CD4-positive, alpha-beta T cell treated with Interleukin-17A for 4 hours (primary cell): ENCODE data around the gene GPD2.
A peak's percentile ranks its signal among the peaks of the same experiment; 100 is the strongest.

Experiments used
- DNase-seq: peaks from one replicate; pipeline ENCODE4 v3.0.0-alpha.2; 2020; ENCODE audit warnings: mixed read lengths

The GPD2 gene

DNA sequence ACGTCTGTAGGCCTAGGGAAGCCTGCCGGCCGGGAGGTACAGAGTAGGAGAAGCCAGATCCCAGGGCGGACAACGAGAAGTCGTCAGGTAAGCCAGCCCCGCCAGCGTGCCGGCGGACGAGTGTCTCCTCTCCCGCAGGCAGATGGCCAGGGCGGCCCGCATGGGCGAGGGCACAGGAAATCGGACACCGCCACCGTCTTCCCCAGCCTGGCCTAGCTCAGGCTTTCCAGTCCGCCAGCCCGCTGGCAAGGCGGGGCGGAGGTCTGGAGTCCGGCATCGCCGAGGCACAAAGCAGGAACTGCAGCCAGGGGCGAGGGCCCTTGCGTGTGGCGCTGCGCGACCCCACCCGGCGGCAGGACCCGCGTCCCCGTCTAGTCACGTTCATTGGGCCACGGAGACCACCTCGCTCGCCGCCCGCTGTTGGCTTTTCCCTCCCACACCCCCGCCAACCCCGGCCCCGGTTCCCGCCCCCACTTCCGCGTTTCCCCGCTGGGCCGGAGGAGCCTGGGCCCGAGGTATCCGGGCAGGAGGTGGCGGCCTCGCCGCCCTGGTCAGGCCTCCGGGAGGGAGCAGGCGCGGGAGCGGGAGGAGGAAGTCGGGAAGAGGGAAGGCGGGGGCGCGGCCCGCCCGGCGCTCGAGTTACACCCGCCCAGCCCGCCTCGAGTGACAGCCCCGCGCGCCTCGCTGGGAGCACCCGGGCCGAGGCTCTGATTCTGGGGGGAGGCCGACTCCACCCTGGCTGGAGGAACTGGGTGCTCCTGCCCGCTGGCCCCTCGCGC lies at the start of gene GPD2:
TSS of gene GPD2 (plus strand) at position 662 of the 779 bp plus-strand sequence. CDS start 39,727 bp downstream, outside the sequence.
- DNase-seq = peak; percentile 67

DNA sequence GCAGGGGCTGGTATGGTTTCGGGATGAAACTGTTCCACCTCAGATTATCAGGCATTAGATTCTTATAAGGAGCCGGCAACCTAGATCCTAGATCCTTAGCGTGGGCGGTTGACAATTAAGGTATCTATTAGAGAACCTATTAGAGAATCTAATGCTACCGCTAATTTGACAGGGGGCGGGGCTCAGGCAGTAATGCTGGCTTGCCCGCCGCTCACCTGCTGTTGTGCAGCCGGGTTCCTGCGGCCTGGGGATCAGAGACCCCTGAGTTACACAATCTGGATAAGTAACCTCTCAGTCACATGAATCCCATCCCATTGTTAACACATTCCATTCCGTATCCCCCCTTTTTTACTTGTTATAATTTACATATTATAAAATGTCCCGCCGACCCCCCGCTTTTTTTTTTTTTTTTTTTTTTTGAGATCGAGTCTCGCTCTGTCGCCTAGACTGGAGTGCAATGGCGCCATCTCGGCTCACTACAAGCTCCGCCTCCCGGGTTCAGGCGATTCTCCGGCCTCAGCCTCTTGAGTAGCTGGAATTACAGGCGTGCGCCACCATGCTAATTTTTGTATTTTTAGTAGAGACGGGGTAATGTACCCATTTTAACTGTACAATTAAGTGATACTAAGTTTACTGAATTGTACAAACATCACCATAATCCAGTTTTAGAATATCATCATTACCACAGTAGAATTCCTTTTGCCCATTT lies 42.0 kb upstream of the GPD2 start:
- no peak for DNase-seq

DNA sequence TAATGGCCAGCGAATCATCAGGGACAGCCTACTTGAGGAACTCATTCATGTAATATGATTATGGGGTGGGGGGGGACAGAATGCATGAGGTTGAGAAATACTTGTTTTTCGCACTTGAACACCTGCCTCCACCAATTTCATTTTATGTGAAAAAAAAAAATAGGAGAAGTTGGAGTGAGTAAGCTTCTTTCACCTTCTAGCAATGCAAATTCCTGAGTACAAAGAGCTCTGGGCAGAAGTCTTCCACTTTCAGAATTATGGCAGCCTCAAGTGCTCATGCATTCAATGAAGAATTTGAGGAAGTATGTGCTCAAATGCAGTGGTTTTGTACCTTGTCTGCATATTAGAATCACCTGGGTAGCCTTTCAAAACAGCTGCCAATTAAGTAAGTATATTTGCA lies 40.1 kb upstream of the GPD2 start:
- no peak for DNase-seq

GRCh38 chr2:156397229-156397628 lies 39.0 kb upstream of the GPD2 start:
- no peak for DNase-seq

- DNase-seq = no peak
Measured at GRCh38 chr2:156398176-156398575, 38.0 kb upstream of the GPD2 start.

DNA sequence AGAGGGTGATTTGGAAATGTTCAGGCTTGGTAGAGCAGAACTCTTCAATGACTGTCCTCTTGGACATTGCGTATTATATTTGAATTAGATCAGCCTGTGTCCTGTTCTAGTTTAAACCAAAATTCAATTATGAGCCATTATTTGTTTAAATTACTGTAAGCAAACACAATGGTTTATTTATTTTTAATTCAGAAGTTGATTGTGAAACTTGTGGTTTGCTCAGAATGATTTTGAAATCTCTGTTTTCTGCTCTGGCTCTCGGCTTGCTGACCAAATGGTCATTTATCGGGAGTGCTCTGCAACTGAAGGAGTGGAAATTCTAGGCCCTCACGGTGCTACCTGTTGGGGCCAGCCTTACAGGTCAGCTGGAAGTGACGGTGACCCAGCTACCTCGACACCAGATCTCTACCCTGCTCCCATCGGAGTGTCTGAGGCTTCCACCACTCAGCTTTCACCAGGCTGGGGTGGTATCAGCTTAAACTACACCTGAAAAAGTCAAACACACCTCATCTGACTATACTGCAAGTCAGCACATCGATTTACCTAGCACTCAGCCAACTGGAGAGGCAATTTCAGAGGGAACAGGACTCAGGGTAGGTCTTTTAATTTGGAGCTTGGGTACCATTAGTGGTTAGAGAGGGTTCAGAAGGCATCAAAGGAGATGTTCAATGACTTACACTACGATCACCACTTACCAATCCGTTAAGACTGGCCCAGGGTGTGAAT lies 36.8 kb upstream of the GPD2 start:
- DNase-seq = no peak

- DNase-seq = peak; percentile 45
Measured at GRCh38 chr2:156399950-156400705, 36.1 kb upstream of the GPD2 start.

- peak; percentile 83 for DNase-seq
Measured at GRCh38 chr2:156400706-156401678, 35.2 kb upstream of the GPD2 start.

GRCh38 chr2:156401861-156402260 lies 34.3 kb upstream of the GPD2 start:
- DNase-seq = no peak

GRCh38 chr2:156405586-156405985 lies 30.6 kb upstream of the GPD2 start:
- no peak for DNase-seq

DNA sequence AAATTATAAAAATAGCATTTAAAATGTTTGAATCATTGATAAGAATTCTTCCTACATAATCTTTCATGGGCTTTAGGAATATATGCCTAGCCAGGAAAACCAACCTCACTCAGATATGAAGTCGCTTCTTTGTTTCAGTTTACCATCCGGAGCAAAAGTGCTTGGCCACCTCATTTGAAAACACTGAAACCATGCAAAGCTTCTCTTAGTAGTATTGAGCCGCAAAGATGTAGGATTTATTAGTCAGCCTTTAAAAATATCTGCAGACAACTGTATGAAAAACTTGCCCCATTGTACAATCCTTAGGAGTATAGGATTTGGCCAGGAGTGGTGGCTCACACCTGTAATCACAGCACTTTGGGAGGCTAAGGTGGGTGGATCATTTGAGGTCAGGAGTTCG lies 24.3 kb upstream of the GPD2 start:
- no peak for DNase-seq

GRCh38 chr2:156421851-156422250 lies 14.3 kb upstream of the GPD2 start:
- DNase-seq = no peak

GRCh38 chr2:156423674-156424282 lies 12.4 kb upstream of the GPD2 start:
- DNase-seq = no peak

DNA sequence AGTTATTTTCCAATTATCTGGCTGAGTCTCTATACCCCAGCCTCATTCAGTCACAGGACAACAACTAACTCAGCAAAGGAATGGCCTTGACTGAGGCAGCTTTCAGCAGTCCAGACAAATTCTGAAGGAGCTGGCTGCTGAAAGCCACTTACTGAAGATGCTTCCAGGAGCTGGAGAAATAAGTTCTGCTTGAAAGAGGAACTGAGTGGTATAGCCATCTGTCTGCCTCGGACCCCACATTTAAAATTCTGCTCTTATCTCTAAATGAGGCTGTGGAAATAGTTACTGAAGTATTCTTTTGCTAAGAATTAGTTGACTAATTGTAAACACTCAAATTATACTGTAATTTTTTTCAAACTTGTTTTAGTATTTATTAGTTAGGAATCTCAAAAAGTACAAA lies 9.1 kb upstream of the GPD2 start:
- DNase-seq = no peak

- no peak for DNase-seq
Measured at GRCh38 chr2:156429211-156429610, 7.0 kb upstream of the GPD2 start.

- no peak for DNase-seq
Measured at GRCh38 chr2:156430236-156430979, 5.8 kb upstream of the GPD2 start.

- no peak for DNase-seq
Measured at GRCh38 chr2:156430980-156431358, 5.2 kb upstream of the GPD2 start.

GRCh38 chr2:156434461-156435291 lies 1.5 kb upstream of the GPD2 start:
- DNase-seq = peak; percentile 31

- DNase-seq = no peak
Measured at GRCh38 chr2:156435396-156435717, 822 bp upstream of the GPD2 start.
